ENCODE results near the gene EPN1. TPM values are rescaled to one million over a fixed set of nuclear protein-coding genes. Genes with fewer than 3 reads are reported as not detected.

The EPN1 gene
- total and polyA plus RNA-seq, 9 of the 15 experiments (the other 6 are each of a cell fraction or from before 2014, with no cell fraction given): 0.08 to 138 (median 12.7) TPM

DNA sequence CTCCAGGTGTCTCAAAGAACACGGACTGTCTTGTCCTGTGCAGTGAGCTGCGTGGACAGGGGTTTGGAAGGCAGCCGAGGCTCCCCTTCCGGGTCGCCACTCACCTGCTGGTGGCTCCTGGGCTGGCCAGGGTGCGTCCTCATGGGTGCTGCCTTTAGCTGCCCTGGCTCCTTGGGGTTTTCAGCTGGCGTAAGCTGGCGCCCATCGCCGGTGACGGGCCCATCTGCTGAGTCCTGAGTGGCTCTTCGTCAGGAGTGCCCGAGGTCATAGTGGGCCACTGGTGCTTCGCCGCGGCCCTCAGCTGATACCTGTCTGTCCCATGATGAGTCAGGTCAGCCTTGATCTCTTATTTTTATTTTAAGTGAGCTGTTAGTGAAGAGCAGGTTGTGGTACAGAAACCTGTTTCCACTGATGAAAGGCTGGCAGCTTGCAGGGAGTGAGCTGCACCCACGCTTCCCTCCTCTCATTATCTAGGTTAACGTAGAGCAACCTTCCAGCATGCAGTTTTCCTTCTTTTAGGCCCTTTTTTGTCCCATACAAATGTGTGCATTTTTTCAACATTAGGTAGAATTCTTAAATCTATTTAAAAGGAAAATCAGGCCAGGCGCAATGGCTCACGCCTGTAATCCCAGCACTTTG is 18.4 kb downstream of the EPN1 start:
- H2AFZ ChIP-seq (ENCODE audit: low read depth, low read length): no peak overlapping the region
- H3K27me3 ChIP-seq (ENCODE audit: control insufficient read depth in 2 of 2, insufficient read depth in 2 of 2, low read length in 2 of 2): no peaks in the 10 kb centered on the region
- no peak overlapping the region for H3K9ac ChIP-seq (ENCODE audit: insufficient read depth in 1 of 2, low read depth in 2 of 2, low read length in 2 of 2)
- FAIRE-seq (no peak), ATAC-seq (no peak), DNase-seq (ENCODE audit: extremely low read depth in 1 of 4, low spot score in 3 of 4) (no peak)
- H3K9me3 ChIP-seq (replicated peaks; ENCODE audit: control insufficient read depth, insufficient read depth, low read depth, low read length): no peaks in the 10 kb centered on the region
- peaks cover 92% of the 10 kb centered on the region; the same call in 2 of the 3 replicates for H3K36me3 ChIP-seq (ENCODE audit: control insufficient read depth, insufficient read depth, low read length)
- peaks cover 0 to 33% of the 10 kb centered on the region in 2 experiments; a peak in 3 of 5 replicates for H3K4me1 ChIP-seq (replicated peaks in 1 of 2; ENCODE audit: control insufficient read depth in 2 of 2, insufficient read depth in 2 of 2, low read length in 2 of 2)
- H3K79me2 ChIP-seq (ENCODE audit: control insufficient read depth, insufficient read depth, low read length): no peaks in the 10 kb centered on the region
- POLR2A ChIA-PET: interaction anchor here (0.7 to 1.7 kb wide), 2 partner anchors 12 to 18 kb away, joined by 3 to 5 read pairs; no protein-coding TSS in a partner anchor
- in situ Hi-C loops (cut with MboI): no loop called here
- CTCF ChIA-PET (ENCODE audit: low intra/inter-chr PET ratio): no interaction called here
- H3K9me1 ChIP-seq (ENCODE audit: control insufficient read depth, insufficient read depth, low read length): no peaks in the 10 kb centered on the region
- intact Hi-C loops (cut with micrococcal nuclease): no loop called here
- H3K4me2 ChIP-seq (ENCODE audit: insufficient read depth, low read length): no peak overlapping the region
- WGBS (ENCODE audit: insufficient coverage, low coverage, missing lambda C conversion rate): 98% methylated on average over 15 of the region's 20 CpGs
- H3K4me3 ChIP-seq: no peak overlapping the region
- peaks cover 6% of the 10 kb centered on the region for H4K20me1 ChIP-seq (replicated peaks; ENCODE audit: control insufficient read depth, insufficient read depth, low read length)
- no TSS peak for BruUV-seq (replicated peaks)
- H3K27ac ChIP-seq (ENCODE audit: extremely low read depth, low read depth, low read length): no peak overlapping the region
- TF ChIP-seq PHF21A (IDR thresholded peaks at IDR 0.05; ENCODE audit: borderline replicate concordance, low read depth) (no peak), ZFPM2 (CRISPR knock-in tag; IDR thresholded peaks at IDR 0.05) (no peak), SNRNP70 (optimal IDR thresholded peaks at IDR 0.05; ENCODE audit: low read depth, low read length) (no peak), FOSL1 (tag; conservative IDR thresholded peaks at IDR 0.05) (no peak), NCOA2 (IDR thresholded peaks at IDR 0.05; ENCODE audit: partially characterized antibody in 2 of 2) (no peak), CBX2 (IDR thresholded peaks at IDR 0.05; ENCODE audit: insufficient read depth, low read length, poor library complexity, severe bottlenecking) (no peak), RFX5 (IDR thresholded peaks at IDR 0.05; ENCODE audit: low read depth, low read length) (no peak), RAD51 (IDR thresholded peaks at IDR 0.05; ENCODE audit: borderline replicate concordance, low read depth) (no peak), ARHGAP35 (IDR thresholded peaks at IDR 0.05; ENCODE audit: partially characterized antibody) (no peak), ZNF778 (CRISPR knock-in tag; IDR thresholded peaks at IDR 0.05) (no peak), ZNF780A (CRISPR knock-in tag; IDR thresholded peaks at IDR 0.05) (no peak), ASH1L (IDR thresholded peaks at IDR 0.05; ENCODE audit: borderline replicate concordance, low read depth, partially characterized antibody) (no peak)
- TF ChIP-seq, protein P1, sequence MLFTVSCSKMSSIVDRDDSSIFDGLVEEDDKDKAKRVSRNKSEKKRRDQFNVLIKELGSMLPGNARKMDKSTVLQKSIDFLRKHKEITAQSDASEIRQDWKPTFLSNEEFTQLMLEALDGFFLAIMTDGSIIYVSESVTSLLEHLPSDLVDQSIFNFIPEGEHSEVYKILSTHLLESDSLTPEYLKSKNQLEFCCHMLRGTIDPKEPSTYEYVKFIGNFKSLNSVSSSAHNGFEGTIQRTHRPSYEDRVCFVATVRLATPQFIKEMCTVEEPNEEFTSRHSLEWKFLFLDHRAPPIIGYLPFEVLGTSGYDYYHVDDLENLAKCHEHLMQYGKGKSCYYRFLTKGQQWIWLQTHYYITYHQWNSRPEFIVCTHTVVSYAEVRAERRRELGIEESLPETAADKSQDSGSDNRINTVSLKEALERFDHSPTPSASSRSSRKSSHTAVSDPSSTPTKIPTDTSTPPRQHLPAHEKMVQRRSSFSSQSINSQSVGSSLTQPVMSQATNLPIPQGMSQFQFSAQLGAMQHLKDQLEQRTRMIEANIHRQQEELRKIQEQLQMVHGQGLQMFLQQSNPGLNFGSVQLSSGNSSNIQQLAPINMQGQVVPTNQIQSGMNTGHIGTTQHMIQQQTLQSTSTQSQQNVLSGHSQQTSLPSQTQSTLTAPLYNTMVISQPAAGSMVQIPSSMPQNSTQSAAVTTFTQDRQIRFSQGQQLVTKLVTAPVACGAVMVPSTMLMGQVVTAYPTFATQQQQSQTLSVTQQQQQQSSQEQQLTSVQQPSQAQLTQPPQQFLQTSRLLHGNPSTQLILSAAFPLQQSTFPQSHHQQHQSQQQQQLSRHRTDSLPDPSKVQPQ (CRISPR knock-in tag; IDR thresholded peaks at IDR 0.05; ENCODE audit: borderline replicate concordance): no peak
- TF ChIP-seq, protein P2, sequence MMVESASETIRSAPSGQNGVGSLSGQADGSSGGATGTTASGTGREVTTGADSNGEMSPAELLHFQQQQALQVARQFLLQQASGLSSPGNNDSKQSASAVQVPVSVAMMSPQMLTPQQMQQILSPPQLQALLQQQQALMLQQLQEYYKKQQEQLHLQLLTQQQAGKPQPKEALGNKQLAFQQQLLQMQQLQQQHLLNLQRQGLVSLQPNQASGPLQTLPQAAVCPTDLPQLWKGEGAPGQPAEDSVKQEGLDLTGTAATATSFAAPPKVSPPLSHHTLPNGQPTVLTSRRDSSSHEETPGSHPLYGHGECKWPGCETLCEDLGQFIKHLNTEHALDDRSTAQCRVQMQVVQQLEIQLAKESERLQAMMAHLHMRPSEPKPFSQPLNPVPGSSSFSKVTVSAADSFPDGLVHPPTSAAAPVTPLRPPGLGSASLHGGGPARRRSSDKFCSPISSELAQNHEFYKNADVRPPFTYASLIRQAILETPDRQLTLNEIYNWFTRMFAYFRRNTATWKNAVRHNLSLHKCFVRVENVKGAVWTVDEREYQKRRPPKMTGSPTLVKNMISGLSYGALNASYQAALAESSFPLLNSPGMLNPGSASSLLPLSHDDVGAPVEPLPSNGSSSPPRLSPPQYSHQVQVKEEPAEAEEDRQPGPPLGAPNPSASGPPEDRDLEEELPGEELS (CRISPR knock-in tag; IDR thresholded peaks at IDR 0.05; ENCODE audit: borderline replicate concordance): no peak
- TF ChIP-seq, protein P3, sequence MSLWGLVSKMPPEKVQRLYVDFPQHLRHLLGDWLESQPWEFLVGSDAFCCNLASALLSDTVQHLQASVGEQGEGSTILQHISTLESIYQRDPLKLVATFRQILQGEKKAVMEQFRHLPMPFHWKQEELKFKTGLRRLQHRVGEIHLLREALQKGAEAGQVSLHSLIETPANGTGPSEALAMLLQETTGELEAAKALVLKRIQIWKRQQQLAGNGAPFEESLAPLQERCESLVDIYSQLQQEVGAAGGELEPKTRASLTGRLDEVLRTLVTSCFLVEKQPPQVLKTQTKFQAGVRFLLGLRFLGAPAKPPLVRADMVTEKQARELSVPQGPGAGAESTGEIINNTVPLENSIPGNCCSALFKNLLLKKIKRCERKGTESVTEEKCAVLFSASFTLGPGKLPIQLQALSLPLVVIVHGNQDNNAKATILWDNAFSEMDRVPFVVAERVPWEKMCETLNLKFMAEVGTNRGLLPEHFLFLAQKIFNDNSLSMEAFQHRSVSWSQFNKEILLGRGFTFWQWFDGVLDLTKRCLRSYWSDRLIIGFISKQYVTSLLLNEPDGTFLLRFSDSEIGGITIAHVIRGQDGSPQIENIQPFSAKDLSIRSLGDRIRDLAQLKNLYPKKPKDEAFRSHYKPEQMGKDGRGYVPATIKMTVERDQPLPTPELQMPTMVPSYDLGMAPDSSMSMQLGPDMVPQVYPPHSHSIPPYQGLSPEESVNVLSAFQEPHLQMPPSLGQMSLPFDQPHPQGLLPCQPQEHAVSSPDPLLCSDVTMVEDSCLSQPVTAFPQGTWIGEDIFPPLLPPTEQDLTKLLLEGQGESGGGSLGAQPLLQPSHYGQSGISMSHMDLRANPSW (CRISPR knock-in tag; IDR thresholded peaks at IDR 0.05): no peak
